Liver (tissue), 9 donors: ENCODE measurements around the gene RRAS2. TPM values are rescaled to one million over a fixed set of nuclear protein-coding genes. Genes with fewer than 3 reads are reported as not detected.

Experiments
- DNase-seq: peaks from one replicate; pipeline ENCODE4 v3.0.0-alpha.2; 2017; ENCODE audit warnings: low spot score
- H3K27ac ChIP-seq, 2 donors: one replicate each; pipeline ENCODE4 v1.7.0; 2013; ENCODE audit warnings: inconsistent platforms in 2 of 2, low read length in 2 of 2, control low read depth in 1 of 2, low read depth in 1 of 2, mild to moderate bottlenecking in 1 of 2
- H3K27me3 ChIP-seq, 4 donors: one replicate each; pipeline versions ENCODE4 v1.6.1 to v1.7.0; 2013; ENCODE audit warnings: low read length in 3 of 4, inconsistent platforms in 1 of 4, mild to moderate bottlenecking in 1 of 4, moderate library complexity in 1 of 4; ENCODE audit not compliant: control insufficient read depth in 4 of 4, insufficient read depth in 4 of 4
- H3K36me3 ChIP-seq, 4 donors: one replicate each; pipeline versions ENCODE4 v1.6.1 to v1.7.0; 2013; ENCODE audit warnings: low read length in 3 of 4, mild to moderate bottlenecking in 3 of 4, low read depth in 1 of 4, moderate library complexity in 1 of 4; ENCODE audit not compliant: control insufficient read depth in 4 of 4, insufficient read depth in 3 of 4
- H3K4me1 ChIP-seq, 4 donors: one replicate each; pipeline versions ENCODE4 v1.6.1 to v1.7.0; 2013; ENCODE audit warnings: low read length in 3 of 4, mild to moderate bottlenecking in 3 of 4, moderate library complexity in 1 of 4; ENCODE audit not compliant: control insufficient read depth in 4 of 4, insufficient read depth in 4 of 4
- H3K4me3 ChIP-seq, 3 donors: one replicate each; pipeline versions ENCODE4 v1.6.1 to v1.7.0; 2013; ENCODE audit warnings: low read length in 3 of 3, control low read depth in 1 of 3, low read depth in 1 of 3, mild to moderate bottlenecking in 1 of 3
- H3K9ac ChIP-seq, 2 donors: one replicate each; pipeline ENCODE4 v1.7.0; 2013; ENCODE audit warnings: low read length in 2 of 2, mild to moderate bottlenecking in 2 of 2, moderate library complexity in 2 of 2, control low read depth in 1 of 2, low read depth in 1 of 2
- H3K9me3 ChIP-seq, 4 donors: one replicate each; pipeline versions ENCODE4 v1.6.1 to v1.7.0; 2013; ENCODE audit warnings: low read length in 3 of 4; ENCODE audit not compliant: control insufficient read depth in 4 of 4
- ATF3 ChIP-seq: IDR thresholded peaks from 2 replicates; pipeline ENCODE4 v1.6.1; 2016; ENCODE audit warnings: antibody characterized with exemption
- EGR1 ChIP-seq, 2 donors: IDR thresholded peaks; 2 replicates each; pipeline ENCODE4 v1.6.1; 2016 to 2018; ENCODE audit warnings: antibody characterized with exemption in 2 of 2, low read depth in 2 of 2
- FOXA1 ChIP-seq: IDR thresholded peaks from 2 replicates; pipeline ENCODE4 v1.6.1; 2016; ENCODE audit warnings: antibody characterized with exemption
- GABPA ChIP-seq, 2 donors: IDR thresholded peaks in 1 of 2; conservative IDR thresholded peaks in 1 of 2; 2 replicates each; pipeline ENCODE4 v1.6.1; 2016; ENCODE audit warnings: antibody characterized with exemption in 2 of 2, mild to moderate bottlenecking in 1 of 2, moderate library complexity in 1 of 2
- HNF4A ChIP-seq, 2 donors: conservative IDR thresholded peaks; 2 replicates each; pipeline ENCODE4 v1.6.1; 2016; ENCODE audit warnings: antibody characterized with exemption in 2 of 2, mild to moderate bottlenecking in 2 of 2
- NR2F2 ChIP-seq: IDR thresholded peaks from 2 replicates; pipeline ENCODE4 v1.6.1; 2016; ENCODE audit warnings: antibody characterized with exemption
- RAD21 ChIP-seq, 2 donors: IDR thresholded peaks; 2 replicates each; pipeline ENCODE4 v1.6.1; 2016; ENCODE audit warnings: antibody characterized with exemption in 2 of 2, mild to moderate bottlenecking in 2 of 2
- RXRA ChIP-seq, 2 donors: IDR thresholded peaks; 2 replicates each; pipeline ENCODE4 v1.6.1; 2017 to 2018; ENCODE audit warnings: antibody characterized with exemption in 2 of 2, mild to moderate bottlenecking in 1 of 2
- SP1 ChIP-seq: IDR thresholded peaks from 2 replicates; pipeline ENCODE4 v1.6.1; 2018; ENCODE audit warnings: antibody characterized with exemption, mild to moderate bottlenecking
- YY1 ChIP-seq: IDR thresholded peaks from 2 replicates; pipeline ENCODE4 v1.6.1; 2016; ENCODE audit warnings: antibody characterized with exemption, mild to moderate bottlenecking
- WGBS: extraction: QIAGEN DNeasy Blood & Tissue Kit; methylation state at CpG from one replicate; pipeline ENCODE4 v1.1.7; 2013; 5-methylcytosine and 5-hydroxymethylcytosine counted together
- polyA plus RNA-seq, 2 donors: library from polyadenylated mRNA; stranded (reverse) in 1 of 2; unstranded in 1 of 2; fragments of 200-250 nt in 1 of 2; fragments of >200 nt in 1 of 2; fragmentation: Nextera tagmentation in 1 of 2; extraction: Ambion mirVana in 1 of 2; gene quantifications; one replicate each; pipeline versions ENCODE4 v1.2.1 to v1.2.3, GENCODE V29; 2013 to 2015
- total RNA-seq, 2 donors: library from RNA; depleted of rRNA; stranded (reverse); fragments of >200 nt; gene quantifications; one replicate each; pipeline ENCODE4 v1.2.3, GENCODE V29; 2014
- TF ChIP-seq, protein P1 (sequence below): IDR thresholded peaks from 2 replicates; pipeline ENCODE4 v1.6.1; 2016; ENCODE audit warnings: antibody characterized with exemption, mild to moderate bottlenecking
- TF ChIP-seq, protein P2 (sequence below): fragments of 150-350 bp; IDR thresholded peaks from 2 replicates; pipeline ENCODE4 v1.5.1; 2017; ENCODE audit warnings: improper control_type of control experiment, low read depth, low read length; ENCODE audit not compliant: missing input control
- donor health status: healthy.
- donor health status: healthy.
- donor health status: healthy.
- donor health status: healthy.
- donor health status: healthy.

Gene RRAS2
- total and polyA plus RNA-seq, 4 donors: 11.2 to 23.8 (median 17.5) TPM

- Histone ChIP-seq H3K4me1 (no peaks in the 10 kb centered on the region), H3K36me3 (no peaks in the 10 kb centered on the region), H3K9ac (no peak overlapping the region), H3K27me3 (no peaks in the 10 kb centered on the region), H3K4me3 (no peak overlapping the region), H3K27ac (no peak overlapping the region), H3K9me3 (no peaks in the 10 kb centered on the region)
- WGBS: 69% methylated on average over 9 of the region's 9 CpGs
- TF ChIP-seq HNF4A (conservative IDR thresholded peaks at IDR 0.05) (no peak), GABPA (IDR thresholded peaks at IDR 0.05 in 1 of 2, conservative IDR thresholded peaks at IDR 0.05 in 1 of 2) (no peak), SP1 (no peak), ATF3 (no peak), YY1 (no peak), NR2F2 (no peak), FOXA1 (no peak), EGR1 (IDR thresholded peaks at IDR 0.05; ENCODE audit: low read depth in 2 of 2) (no peak), RAD21 (IDR thresholded peaks at IDR 0.05) (no peak)
- TF ChIP-seq, protein P1, sequence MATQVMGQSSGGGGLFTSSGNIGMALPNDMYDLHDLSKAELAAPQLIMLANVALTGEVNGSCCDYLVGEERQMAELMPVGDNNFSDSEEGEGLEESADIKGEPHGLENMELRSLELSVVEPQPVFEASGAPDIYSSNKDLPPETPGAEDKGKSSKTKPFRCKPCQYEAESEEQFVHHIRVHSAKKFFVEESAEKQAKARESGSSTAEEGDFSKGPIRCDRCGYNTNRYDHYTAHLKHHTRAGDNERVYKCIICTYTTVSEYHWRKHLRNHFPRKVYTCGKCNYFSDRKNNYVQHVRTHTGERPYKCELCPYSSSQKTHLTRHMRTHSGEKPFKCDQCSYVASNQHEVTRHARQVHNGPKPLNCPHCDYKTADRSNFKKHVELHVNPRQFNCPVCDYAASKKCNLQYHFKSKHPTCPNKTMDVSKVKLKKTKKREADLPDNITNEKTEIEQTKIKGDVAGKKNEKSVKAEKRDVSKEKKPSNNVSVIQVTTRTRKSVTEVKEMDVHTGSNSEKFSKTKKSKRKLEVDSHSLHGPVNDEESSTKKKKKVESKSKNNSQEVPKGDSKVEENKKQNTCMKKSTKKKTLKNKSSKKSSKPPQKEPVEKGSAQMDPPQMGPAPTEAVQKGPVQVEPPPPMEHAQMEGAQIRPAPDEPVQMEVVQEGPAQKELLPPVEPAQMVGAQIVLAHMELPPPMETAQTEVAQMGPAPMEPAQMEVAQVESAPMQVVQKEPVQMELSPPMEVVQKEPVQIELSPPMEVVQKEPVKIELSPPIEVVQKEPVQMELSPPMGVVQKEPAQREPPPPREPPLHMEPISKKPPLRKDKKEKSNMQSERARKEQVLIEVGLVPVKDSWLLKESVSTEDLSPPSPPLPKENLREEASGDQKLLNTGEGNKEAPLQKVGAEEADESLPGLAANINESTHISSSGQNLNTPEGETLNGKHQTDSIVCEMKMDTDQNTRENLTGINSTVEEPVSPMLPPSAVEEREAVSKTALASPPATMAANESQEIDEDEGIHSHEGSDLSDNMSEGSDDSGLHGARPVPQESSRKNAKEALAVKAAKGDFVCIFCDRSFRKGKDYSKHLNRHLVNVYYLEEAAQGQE: no peak
- DNase-seq: no peak
These were observed 121.5 kb downstream of the RRAS2 start for GRCh38 chr11:14237444-14237961.

- H3K36me3 ChIP-seq: no peaks in the 10 kb centered on the region
- TF ChIP-seq, protein P2, sequence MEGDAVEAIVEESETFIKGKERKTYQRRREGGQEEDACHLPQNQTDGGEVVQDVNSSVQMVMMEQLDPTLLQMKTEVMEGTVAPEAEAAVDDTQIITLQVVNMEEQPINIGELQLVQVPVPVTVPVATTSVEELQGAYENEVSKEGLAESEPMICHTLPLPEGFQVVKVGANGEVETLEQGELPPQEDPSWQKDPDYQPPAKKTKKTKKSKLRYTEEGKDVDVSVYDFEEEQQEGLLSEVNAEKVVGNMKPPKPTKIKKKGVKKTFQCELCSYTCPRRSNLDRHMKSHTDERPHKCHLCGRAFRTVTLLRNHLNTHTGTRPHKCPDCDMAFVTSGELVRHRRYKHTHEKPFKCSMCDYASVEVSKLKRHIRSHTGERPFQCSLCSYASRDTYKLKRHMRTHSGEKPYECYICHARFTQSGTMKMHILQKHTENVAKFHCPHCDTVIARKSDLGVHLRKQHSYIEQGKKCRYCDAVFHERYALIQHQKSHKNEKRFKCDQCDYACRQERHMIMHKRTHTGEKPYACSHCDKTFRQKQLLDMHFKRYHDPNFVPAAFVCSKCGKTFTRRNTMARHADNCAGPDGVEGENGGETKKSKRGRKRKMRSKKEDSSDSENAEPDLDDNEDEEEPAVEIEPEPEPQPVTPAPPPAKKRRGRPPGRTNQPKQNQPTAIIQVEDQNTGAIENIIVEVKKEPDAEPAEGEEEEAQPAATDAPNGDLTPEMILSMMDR: no peak
- no peak for TF ChIP-seq HNF4A (conservative IDR thresholded peaks at IDR 0.05)
- TF ChIP-seq, protein P1: no peak
- TF ChIP-seq RXRA (IDR thresholded peaks at IDR 0.05): no peak
- no peak for TF ChIP-seq FOXA1
- no peak for TF ChIP-seq SP1
- no peak for TF ChIP-seq RAD21 (IDR thresholded peaks at IDR 0.05)
- H3K4me1 ChIP-seq: no peaks in the 10 kb centered on the region
- H3K27me3 ChIP-seq: no peaks in the 10 kb centered on the region
- no peaks in the 10 kb centered on the region for H3K9me3 ChIP-seq
- H3K4me3 ChIP-seq: no peak overlapping the region
- no peak overlapping the region for H3K27ac ChIP-seq
- WGBS: 89% methylated on average over 1 of the region's 1 CpG
- no peak overlapping the region for H3K9ac ChIP-seq
- DNase-seq: no peak
These were observed 123.3 kb downstream of the RRAS2 start for GRCh38 chr11:14235701-14236100.
